ENCODE data around the gene CHRNB4. TPM values are rescaled to one million over a fixed set of nuclear protein-coding genes. Genes with fewer than 3 reads are reported as not detected.

Gene CHRNB4
- total RNA-seq, 2 donors from 2014 or later, result not detected

DNA sequence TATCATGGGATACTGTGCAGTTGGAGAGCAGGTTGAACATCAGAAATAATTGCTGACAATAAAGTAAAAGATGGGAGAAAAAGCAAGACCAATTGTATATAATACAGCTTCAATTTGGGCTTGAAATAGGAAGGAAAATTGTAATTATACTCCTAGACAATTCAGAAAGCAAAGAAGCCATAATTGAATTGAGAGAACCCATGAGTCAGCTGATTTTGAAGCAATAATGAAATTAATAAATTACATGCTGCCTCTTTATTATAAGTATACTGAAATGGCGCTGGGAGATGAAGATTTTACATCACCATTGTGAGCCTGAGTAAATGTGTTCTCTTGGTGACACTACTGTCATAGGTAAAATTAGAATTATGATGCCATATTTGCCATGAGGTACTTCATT lies 43.4 kb downstream of the CHRNB4 start:
- Mint-ChIP-seq H3K4me3 (no peak overlapping the region), H3K27ac (no peak overlapping the region), H3K27me3 (peaks cover 3% of the 10 kb centered on the region), H3K36me3 (ENCODE audit: low read depth) (no peaks in the 10 kb centered on the region), H3K9me3 (no peaks in the 10 kb centered on the region), H3K4me1 (no peaks in the 10 kb centered on the region)
- ATAC-seq (replicated peaks), result no peak

DNA sequence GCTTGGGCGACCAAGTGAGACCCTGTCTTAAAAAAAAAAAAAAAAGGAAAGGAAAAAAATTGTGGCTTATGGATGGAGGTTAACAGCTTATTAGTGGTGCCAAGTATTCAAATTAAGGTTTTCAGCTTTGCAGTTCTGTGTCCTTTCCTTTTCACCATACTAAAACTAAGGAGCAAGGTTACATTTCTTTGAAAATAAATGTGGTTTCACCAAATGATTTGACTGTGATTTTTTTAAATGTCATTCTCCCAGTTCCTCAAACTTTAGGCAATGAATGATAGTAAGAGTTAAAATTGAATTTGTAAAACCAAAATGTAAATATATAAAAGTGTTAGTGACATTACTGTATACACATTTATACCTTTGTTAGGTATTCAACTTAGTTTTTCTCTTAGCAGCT lies 66.1 kb downstream of the CHRNB4 start:
- no peak for ATAC-seq (replicated peaks)
- Mint-ChIP-seq H3K4me1 (no peaks in the 10 kb centered on the region), H3K36me3 (ENCODE audit: low read depth) (no peaks in the 10 kb centered on the region), H3K4me3 (no peak overlapping the region), H3K27me3 (no peaks in the 10 kb centered on the region), H3K27ac (no peak overlapping the region), H3K9me3 (no peaks in the 10 kb centered on the region)

Other genes with a start within 250 kb of the CHRNB4 start
- gene IREB2, start 203.0 kb downstream of the CHRNB4 start, total RNA-seq, result 10 to 100 TPM; 63.6 to 84.0 TPM
- 1 to 10 TPM in 1 of 2 donors, under 1 TPM in 1; 0.91 to 1.2 TPM for gene HYKK, start 133.6 kb downstream of the CHRNB4 start, total RNA-seq
- 100 to 1,000 TPM; 140 to 270 TPM for gene PSMA4, start 100.8 kb downstream of the CHRNB4 start, total RNA-seq
- 10 to 100 TPM in 1 of 2 donors, 1 to 10 TPM in 1; 5.9 to 14.1 TPM for gene CHRNA5, start 75.7 kb downstream of the CHRNB4 start, total RNA-seq
- gene CHRNA3, start 20.2 kb downstream of the CHRNB4 start, total RNA-seq, result not detected
- gene ADAMTS7, start 170.3 kb upstream of the CHRNB4 start, total RNA-seq, result 1 to 10 TPM; 1.2 to 4.4 TPM
- 100 to 1,000 TPM; 242 to 244 TPM for gene MORF4L1, start 231.7 kb upstream of the CHRNB4 start, total RNA-seq